Astrocyte (in vitro differentiated cells and primary cell): ENCODE results near the gene S1PR2. TPM values are rescaled to one million over a fixed set of nuclear protein-coding genes. Genes with fewer than 3 reads are reported as not detected.

Experiments used
- DNase-seq: peaks from one replicate; pipeline ENCODE4 v3.0.0-alpha.2; 2010; ENCODE audit warnings: low read depth
- FAIRE-seq: peaks from 2 replicates; lab custom pipeline; 2011; peaks lifted over from hg19 to GRCh38; lab: Jason Lieb, UNC
- H2AFZ ChIP-seq: 2 replicates; pipeline ENCODE4 v1.6.0; 2012; ENCODE audit warnings: low read depth, low read length, inconsistent platforms
- H3K27ac ChIP-seq: 2 replicates; pipeline ENCODE4 v1.5.1; 2011; ENCODE audit warnings: low read depth, low read length, inconsistent platforms
- H3K27me3 ChIP-seq: 2 replicates; pipeline ENCODE4 v1.6.0; 2011; ENCODE audit warnings: low read length, inconsistent platforms; ENCODE audit not compliant: insufficient read depth
- H3K36me3 ChIP-seq: 2 replicates; pipeline ENCODE4 v1.5.1; 2011; ENCODE audit warnings: low read length, inconsistent platforms; ENCODE audit not compliant: insufficient read depth
- H3K4me1 ChIP-seq: 2 replicates; pipeline ENCODE4 v1.5.1; 2011; ENCODE audit warnings: low read length, inconsistent platforms; ENCODE audit not compliant: insufficient read depth
- H3K4me2 ChIP-seq: 2 replicates; pipeline ENCODE4 v1.6.0; 2012; ENCODE audit warnings: low read length, inconsistent platforms
- H3K4me3 ChIP-seq: 2 replicates; pipeline ENCODE4 v1.5.1; 2011; ENCODE audit warnings: low read depth, mild to moderate bottlenecking, low read length, inconsistent platforms; ENCODE audit not compliant: insufficient read depth
- H3K79me2 ChIP-seq: 2 replicates; pipeline ENCODE4 v1.6.0; 2012; ENCODE audit warnings: mild to moderate bottlenecking, low read length, inconsistent platforms; ENCODE audit not compliant: insufficient read depth
- H3K9ac ChIP-seq: 2 replicates; pipeline ENCODE4 v1.6.0; 2012; ENCODE audit warnings: mild to moderate bottlenecking, low read length, inconsistent platforms
- H3K9me3 ChIP-seq: 2 replicates; pipeline ENCODE4 v1.5.1; 2012; ENCODE audit warnings: low read depth, mild to moderate bottlenecking, low read length, inconsistent platforms; ENCODE audit not compliant: insufficient read depth
- H4K20me1 ChIP-seq: 2 replicates; pipeline ENCODE4 v1.6.0; 2012; ENCODE audit warnings: low read length, inconsistent platforms; ENCODE audit not compliant: insufficient read depth
- H3K27ac Mint-ChIP-seq: one replicate; pipeline ENCODE4 v1.8.0; 2021; ENCODE audit warnings: mild to moderate bottlenecking, mixed read lengths; ENCODE audit not compliant: unreplicated experiment
- H3K27me3 Mint-ChIP-seq: one replicate; pipeline ENCODE4 v1.8.0; 2021; ENCODE audit warnings: low read depth, mixed read lengths; ENCODE audit not compliant: unreplicated experiment
- H3K36me3 Mint-ChIP-seq: one replicate; pipeline ENCODE4 v1.8.0; 2021; ENCODE audit warnings: low read depth, mixed read lengths; ENCODE audit not compliant: unreplicated experiment
- H3K4me1 Mint-ChIP-seq: one replicate; pipeline ENCODE4 v1.8.0; 2021; ENCODE audit warnings: low read depth, mixed read lengths; ENCODE audit not compliant: unreplicated experiment
- H3K4me3 Mint-ChIP-seq: one replicate; pipeline ENCODE4 v1.8.0; 2021; ENCODE audit warnings: mild to moderate bottlenecking, moderate library complexity, mixed read lengths; ENCODE audit not compliant: unreplicated experiment
- H3K9me3 Mint-ChIP-seq: one replicate; pipeline ENCODE4 v1.8.0; 2021; ENCODE audit warnings: mild to moderate bottlenecking, mixed read lengths; ENCODE audit not compliant: unreplicated experiment
- CTCF ChIP-seq: IDR thresholded peaks from 2 replicates; pipeline ENCODE4 v1.5.1; 2011; ENCODE audit warnings: low read depth, mild to moderate bottlenecking, inconsistent platforms, low read length, moderate library complexity; ENCODE audit not compliant: insufficient read depth
- EZH2 ChIP-seq: IDR thresholded peaks from 2 replicates; pipeline ENCODE4 v1.6.1; 2012; ENCODE audit warnings: mild to moderate bottlenecking, low read length, inconsistent platforms; ENCODE audit not compliant: insufficient read depth
- total RNA-seq: library from RNA; stranded (reverse); gene quantifications from 2 replicates; pipeline ENCODE4 v1.2.1, GENCODE V29; 2021

The S1PR2 gene
- total RNA-seq, 1 donor from 2014 or later, result 15.7 TPM

DNA sequence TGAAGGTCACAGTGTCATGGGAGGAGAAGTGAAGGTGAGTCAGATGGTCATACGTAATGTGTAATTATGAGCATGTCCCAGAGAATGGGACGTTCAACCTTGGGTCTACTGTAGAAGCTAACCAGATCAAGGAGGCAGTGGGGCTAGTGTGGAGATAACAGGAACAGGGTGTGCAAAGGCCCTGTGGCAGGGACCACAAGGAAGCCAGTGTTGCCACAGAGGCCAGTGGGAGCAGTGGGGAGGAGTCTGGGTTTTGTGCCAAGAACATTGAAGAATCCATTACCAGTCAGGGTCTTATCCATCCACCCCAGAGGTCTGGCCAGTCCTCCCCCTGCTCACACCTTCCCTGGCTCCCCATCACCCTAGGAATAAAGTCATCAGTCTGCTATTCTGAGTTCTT is 24.2 kb upstream of the S1PR2 start:
- no peaks in the 10 kb centered on the region for H3K27me3 ChIP-seq
- no peak overlapping the region for H3K4me3 ChIP-seq
- no peaks in the 10 kb centered on the region for H3K9me3 ChIP-seq
- no peak for FAIRE-seq
- H3K4me1 ChIP-seq, result peaks cover 20% of the 10 kb centered on the region
- peaks cover 31% of the 10 kb centered on the region for H3K36me3 Mint-ChIP-seq
- DNase-seq, result no peak
- H3K9ac ChIP-seq, result no peak overlapping the region
- H3K27ac Mint-ChIP-seq, result no peak overlapping the region
- peaks cover 14% of the 10 kb centered on the region for H4K20me1 ChIP-seq
- H3K36me3 ChIP-seq, result peaks cover 14% of the 10 kb centered on the region
- H3K9me3 Mint-ChIP-seq, result no peaks in the 10 kb centered on the region
- peak overlapping the region; percentile 2 for H3K4me3 Mint-ChIP-seq
- no peak overlapping the region for H3K4me2 ChIP-seq
- peaks cover 23% of the 10 kb centered on the region for H3K79me2 ChIP-seq
- no peak overlapping the region for H3K27ac ChIP-seq
- H3K27me3 Mint-ChIP-seq, result no peaks in the 10 kb centered on the region
- peaks cover 4% of the 10 kb centered on the region for H3K4me1 Mint-ChIP-seq
- no peak for TF ChIP-seq EZH2
- TF ChIP-seq CTCF, result no peak
- no peak overlapping the region for H2AFZ ChIP-seq

GRCh38 chr19:10254244-10254643 is 23.1 kb upstream of the S1PR2 start:
- H3K9ac ChIP-seq, result no peak overlapping the region
- no peak for FAIRE-seq
- H3K27me3 ChIP-seq, result no peaks in the 10 kb centered on the region
- peaks cover 23% of the 10 kb centered on the region for H3K79me2 ChIP-seq
- no peaks in the 10 kb centered on the region for H3K9me3 ChIP-seq
- TF ChIP-seq CTCF (no peak), EZH2 (no peak)
- Mint-ChIP-seq H3K27me3 (no peaks in the 10 kb centered on the region), H3K4me1 (no peaks in the 10 kb centered on the region), H3K9me3 (no peaks in the 10 kb centered on the region), H3K4me3 (no peak overlapping the region), H3K27ac (no peak overlapping the region), H3K36me3 (peaks cover 29% of the 10 kb centered on the region)
- no peak for DNase-seq
- H2AFZ ChIP-seq, result no peak overlapping the region
- peaks cover 11% of the 10 kb centered on the region for H3K4me1 ChIP-seq
- no peak overlapping the region for H3K4me3 ChIP-seq
- H3K4me2 ChIP-seq, result no peak overlapping the region
- peaks cover 14% of the 10 kb centered on the region for H4K20me1 ChIP-seq
- H3K27ac ChIP-seq, result no peak overlapping the region
- H3K36me3 ChIP-seq, result peaks cover 14% of the 10 kb centered on the region

GRCh38 chr19:10252707-10253106 is 21.6 kb upstream of the S1PR2 start:
- H3K27me3 ChIP-seq, result no peaks in the 10 kb centered on the region
- DNase-seq (no peak), FAIRE-seq (no peak)
- peak overlapping the region; percentile 96 for H3K4me2 ChIP-seq
- Mint-ChIP-seq H3K27ac (peak overlapping the region; percentile 86), H3K27me3 (no peaks in the 10 kb centered on the region), H3K4me3 (peak overlapping the region; percentile 97), H3K4me1 (no peaks in the 10 kb centered on the region), H3K36me3 (peaks cover 21% of the 10 kb centered on the region), H3K9me3 (no peaks in the 10 kb centered on the region)
- peaks cover 9% of the 10 kb centered on the region for H3K4me1 ChIP-seq
- H3K4me3 ChIP-seq, result peak overlapping the region; percentile 91
- peaks cover 8% of the 10 kb centered on the region for H4K20me1 ChIP-seq
- H3K79me2 ChIP-seq, result peaks cover 23% of the 10 kb centered on the region
- H3K36me3 ChIP-seq, result peaks cover 13% of the 10 kb centered on the region
- TF ChIP-seq CTCF (no peak), EZH2 (no peak)
- H3K9ac ChIP-seq, result peak overlapping the region; percentile 89
- H2AFZ ChIP-seq, result peak overlapping the region; percentile 94
- H3K9me3 ChIP-seq, result no peaks in the 10 kb centered on the region
- peak overlapping the region; percentile 75 for H3K27ac ChIP-seq
